Choroid plexus epithelial cell (primary cell): ENCODE data around the gene DNPH1.
A peak's percentile ranks its signal among the peaks of the same experiment; 100 is the strongest.

Source experiments
- DNase-seq: peaks from one replicate; pipeline ENCODE4 v3.0.0-alpha.2; 2010; ENCODE audit warnings: low read depth
- H3K4me3 ChIP-seq: 2 replicates; pipeline ENCODE4 v1.5.1; 2011; ENCODE audit warnings: low read depth, mild to moderate bottlenecking, control low read depth, low read length, moderate library complexity
- TF ChIP-seq, protein P1 (sequence below): conservative IDR thresholded peaks from 2 replicates; pipeline ENCODE4 v1.5.1; 2011; ENCODE audit warnings: low read depth, mild to moderate bottlenecking, control low read depth, inconsistent platforms, low read length, moderate library complexity

Gene DNPH1

DNA sequence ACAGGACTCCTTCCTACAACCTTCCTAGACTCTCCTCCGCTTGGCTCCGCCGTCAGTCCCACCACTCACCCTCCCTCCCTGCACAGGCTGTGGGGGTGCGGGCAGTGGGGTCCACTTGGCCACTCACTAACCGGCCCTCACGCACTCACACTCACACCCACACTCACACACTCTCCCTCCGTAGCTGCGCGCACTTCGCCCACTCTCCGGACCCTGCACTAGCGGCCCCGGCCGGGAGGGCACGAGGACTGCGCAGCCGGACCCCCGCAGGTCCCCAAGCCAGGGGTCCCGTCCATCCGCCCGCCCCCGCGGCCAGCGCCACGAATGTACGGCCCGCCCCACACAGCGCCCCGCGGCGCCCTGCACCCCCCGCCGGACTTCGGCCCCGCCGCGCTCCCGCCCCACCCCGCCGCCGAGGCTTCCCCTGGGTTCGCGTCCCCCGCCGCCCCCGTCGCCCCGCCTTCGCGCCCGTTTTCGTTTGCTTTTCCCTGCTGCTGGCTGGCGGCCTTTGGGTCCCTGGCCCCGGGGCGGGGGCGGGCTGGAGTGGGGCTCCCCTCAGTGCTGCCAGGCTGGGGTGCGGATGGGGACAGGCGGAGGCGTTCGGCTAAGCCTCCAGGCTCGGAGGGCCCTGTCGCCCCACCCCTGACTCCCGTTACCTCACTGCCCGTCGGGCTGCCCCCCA, 45.8 kb upstream of the DNPH1 start:
- TF ChIP-seq, protein P1, sequence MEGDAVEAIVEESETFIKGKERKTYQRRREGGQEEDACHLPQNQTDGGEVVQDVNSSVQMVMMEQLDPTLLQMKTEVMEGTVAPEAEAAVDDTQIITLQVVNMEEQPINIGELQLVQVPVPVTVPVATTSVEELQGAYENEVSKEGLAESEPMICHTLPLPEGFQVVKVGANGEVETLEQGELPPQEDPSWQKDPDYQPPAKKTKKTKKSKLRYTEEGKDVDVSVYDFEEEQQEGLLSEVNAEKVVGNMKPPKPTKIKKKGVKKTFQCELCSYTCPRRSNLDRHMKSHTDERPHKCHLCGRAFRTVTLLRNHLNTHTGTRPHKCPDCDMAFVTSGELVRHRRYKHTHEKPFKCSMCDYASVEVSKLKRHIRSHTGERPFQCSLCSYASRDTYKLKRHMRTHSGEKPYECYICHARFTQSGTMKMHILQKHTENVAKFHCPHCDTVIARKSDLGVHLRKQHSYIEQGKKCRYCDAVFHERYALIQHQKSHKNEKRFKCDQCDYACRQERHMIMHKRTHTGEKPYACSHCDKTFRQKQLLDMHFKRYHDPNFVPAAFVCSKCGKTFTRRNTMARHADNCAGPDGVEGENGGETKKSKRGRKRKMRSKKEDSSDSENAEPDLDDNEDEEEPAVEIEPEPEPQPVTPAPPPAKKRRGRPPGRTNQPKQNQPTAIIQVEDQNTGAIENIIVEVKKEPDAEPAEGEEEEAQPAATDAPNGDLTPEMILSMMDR, result no peak
- H3K4me3 ChIP-seq, result peak overlapping the region; percentile 20
- no peak for DNase-seq

DNA sequence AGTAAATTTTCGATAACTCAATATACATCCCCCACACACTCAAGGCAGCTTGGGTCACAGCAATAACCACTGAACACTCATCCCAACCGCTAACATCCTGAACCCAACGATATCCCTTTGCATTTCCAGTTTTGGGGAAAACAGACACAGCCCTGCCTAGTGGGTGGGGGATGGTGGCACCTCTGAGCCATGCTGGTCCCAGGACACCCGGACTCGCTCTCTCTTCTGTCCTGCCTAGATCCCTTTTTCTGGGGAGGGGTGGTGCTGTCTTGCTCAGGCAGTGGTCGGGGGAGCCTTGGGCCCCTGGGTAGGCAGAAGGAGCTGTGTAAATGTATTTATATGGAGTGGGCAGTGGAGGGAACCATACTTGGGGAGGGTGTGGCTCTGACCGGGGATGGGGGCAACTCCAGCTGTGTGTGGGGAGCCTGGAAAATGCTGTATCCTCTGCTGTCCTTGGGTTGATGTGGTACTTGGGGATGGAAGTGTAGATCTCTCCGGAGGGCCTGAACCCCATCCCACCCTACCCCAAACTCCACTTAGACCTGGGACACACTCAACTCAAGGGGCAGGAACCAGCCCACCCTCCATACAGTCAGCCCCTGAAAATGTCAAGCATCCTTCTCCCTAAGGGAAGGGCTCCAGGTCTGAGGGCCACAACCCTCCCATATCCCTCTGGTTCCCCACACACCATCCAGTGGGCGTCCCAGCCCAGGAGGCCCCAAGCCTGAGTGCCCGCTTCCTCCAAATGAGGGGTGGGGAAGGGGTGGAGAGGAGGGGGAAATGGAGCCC, 45.0 kb upstream of the DNPH1 start:
- DNase-seq, result no peak
- H3K4me3 ChIP-seq, result no peak overlapping the region

DNA sequence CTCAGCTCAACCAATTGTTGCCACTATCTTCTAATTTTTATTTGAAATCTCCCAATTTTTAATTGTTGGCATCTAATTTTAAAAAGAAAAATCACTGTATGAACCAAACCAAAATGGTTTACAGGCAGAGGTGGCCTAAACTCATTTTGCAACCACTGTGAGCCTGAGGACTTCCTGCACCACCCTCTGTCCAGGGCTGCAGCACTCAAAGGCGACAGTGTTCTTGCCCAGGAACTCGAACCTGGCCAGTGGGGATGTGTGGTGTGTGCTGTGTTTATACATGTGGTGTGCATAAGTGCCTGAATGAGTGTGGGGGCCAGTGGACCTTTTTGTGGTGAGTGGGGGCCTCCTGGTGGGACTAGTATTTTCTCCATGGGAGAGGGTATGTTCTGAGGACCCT, 44.4 kb upstream of the DNPH1 start:
- no peak for DNase-seq
- no peak overlapping the region for H3K4me3 ChIP-seq
- TF ChIP-seq, protein P1, result no peak

More for the DNA sequence above, 45.0 kb upstream of the DNPH1 start:
- TF ChIP-seq, protein P1, result no peak

DNA sequence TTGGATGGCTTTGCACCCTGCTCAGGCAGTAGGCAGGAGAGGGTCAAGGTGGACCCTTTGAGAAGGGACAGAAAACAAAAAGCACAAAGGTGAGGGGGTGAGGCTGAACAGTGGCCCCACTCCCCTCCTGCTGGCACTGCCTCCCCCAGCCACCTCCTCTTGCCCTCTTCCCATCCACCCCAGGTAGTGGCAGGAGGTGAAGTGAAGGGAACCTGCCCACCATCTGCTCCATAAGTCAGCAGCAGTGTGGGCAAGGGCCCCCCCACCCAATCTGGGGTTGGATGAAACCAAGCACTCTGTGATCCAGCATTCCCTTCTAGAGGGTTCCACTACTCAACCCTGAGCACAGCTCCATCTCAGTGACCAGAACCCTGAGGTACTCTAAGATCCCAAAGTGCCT, 42.7 kb upstream of the DNPH1 start:
- no peak overlapping the region for H3K4me3 ChIP-seq
- DNase-seq, result no peak
- TF ChIP-seq, protein P1, result no peak

DNA sequence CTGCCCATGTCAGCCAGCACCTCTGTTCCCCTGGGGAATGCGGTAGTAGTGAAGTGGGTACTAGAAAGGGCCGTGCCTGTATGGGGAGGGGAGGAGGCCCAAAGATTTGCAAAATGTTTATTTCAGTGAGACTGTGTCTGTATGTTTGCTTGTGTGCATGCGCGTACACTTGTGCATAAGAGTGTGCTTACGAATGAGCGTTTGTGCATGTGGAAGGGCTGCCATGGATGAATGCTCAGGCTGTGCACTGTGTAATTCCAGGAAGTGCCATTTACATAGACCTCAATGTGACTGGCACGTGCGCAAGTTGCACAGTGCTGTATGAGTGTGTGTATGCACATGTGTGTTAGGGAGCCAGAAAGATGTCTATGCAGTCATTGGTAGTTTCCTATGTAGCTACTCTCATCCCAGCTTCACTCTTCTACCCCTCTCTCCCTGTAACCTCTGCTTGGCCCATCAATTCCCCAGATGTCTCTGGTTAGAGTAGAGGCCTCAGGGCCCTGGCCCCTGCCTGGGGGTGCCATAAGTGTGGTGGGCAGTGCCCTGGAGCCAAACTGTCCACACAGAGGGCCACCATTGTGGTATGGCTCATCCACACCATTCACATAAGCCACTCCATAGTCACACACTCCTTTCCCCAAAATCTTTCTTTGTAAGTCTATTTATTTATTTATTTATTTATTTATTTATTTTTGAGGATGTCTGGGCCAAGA, 42.0 kb upstream of the DNPH1 start:
- no peak for DNase-seq
- TF ChIP-seq, protein P1, result no peak
- no peak overlapping the region for H3K4me3 ChIP-seq

DNA sequence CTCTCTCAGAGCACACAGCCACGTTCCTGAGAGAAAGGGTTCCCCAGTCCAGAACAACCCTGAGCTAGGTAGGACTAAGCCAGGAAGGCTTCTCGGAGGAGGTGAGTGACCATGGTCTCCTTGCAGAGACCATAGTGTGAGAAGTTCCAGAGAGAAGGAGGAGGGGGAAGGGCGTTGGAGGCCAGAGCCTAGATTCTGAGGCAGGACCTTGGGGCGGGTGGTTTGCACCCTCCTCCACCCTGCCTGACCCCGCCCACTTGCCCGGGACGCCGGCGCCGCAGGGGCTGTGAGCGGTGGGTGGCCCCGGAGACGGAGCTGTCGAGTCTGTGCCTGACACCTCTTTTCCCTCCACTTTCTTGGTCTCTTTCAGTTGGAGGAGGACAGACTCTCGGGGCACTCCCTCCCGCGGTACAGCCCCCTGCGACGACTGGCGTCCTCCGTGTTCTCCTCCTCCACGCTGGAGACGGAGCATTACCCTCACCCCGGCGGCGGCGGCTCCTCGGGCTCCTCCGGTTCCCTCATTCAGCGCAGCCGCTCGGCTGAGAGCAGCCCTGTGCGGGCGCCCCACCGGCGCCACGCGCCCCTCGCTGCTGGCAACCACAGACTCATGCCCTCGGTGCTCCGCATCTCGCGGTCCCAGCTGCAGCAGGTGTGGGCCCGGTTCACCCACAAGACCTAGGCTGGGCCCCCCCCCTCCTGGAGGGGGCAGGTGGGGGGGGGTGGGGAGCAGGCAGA, 40.2 kb upstream of the DNPH1 start:
- TF ChIP-seq, protein P1, result no peak
- DNase-seq, result no peak
- H3K4me3 ChIP-seq, result peak overlapping the region; percentile 29
